HepG2 (cell line): Measurements from ENCODE around the gene NAIF1. TPM values are rescaled to one million over a fixed set of nuclear protein-coding genes. Genes with fewer than 3 reads are reported as not detected.
A peak's percentile ranks its signal among the peaks of the same experiment; 100 is the strongest.

Experiments used
- CCDC6 ChIP-seq: sonication (generic); formaldehyde crosslinking; IDR thresholded peaks from 2 replicates; pipeline ENCODE4 v1.8.1; 2022; ENCODE audit warnings: mild to moderate bottlenecking, missing genetic modification reagents, moderate library complexity
- FOSL2 ChIP-seq: sonication (generic); formaldehyde crosslinking; IDR thresholded peaks from 2 replicates; pipeline ENCODE4 v1.4.0; 2020; ENCODE audit warnings: missing genetic modification reagents
- GMEB1 ChIP-seq: sonication (generic); formaldehyde crosslinking; IDR thresholded peaks from 2 replicates; pipeline ENCODE4 v1.5.1; 2020; ENCODE audit warnings: missing genetic modification reagents, mild to moderate bottlenecking, borderline replicate concordance
- GPBP1L1 ChIP-seq: sonication (generic); formaldehyde crosslinking; IDR thresholded peaks from 2 replicates; pipeline ENCODE4 v1.5.0; 2020; ENCODE audit warnings: mild to moderate bottlenecking, missing genetic modification reagents
- NFE2 ChIP-seq: sonication (generic); formaldehyde crosslinking; IDR thresholded peaks from 2 replicates; pipeline ENCODE4 v1.4.0; 2020; ENCODE audit warnings: missing genetic modification reagents
- NRL ChIP-seq: sonication (generic); formaldehyde crosslinking; IDR thresholded peaks from 2 replicates; pipeline ENCODE4 v1.5.0; 2020; ENCODE audit warnings: missing genetic modification reagents, mild to moderate bottlenecking, moderate library complexity, borderline replicate concordance
- POLR2A ChIP-seq, 2 experiments: IDR thresholded peaks; 2 replicates each; pipeline ENCODE4 v1.6.1; 2011; ENCODE audit warnings: low read depth in 2 of 2, low read length in 2 of 2, mild to moderate bottlenecking in 1 of 2, moderate library complexity in 1 of 2; ENCODE audit not compliant: insufficient read depth in 1 of 2
- RAD51 ChIP-seq: fragments of 450-650 bp; IDR thresholded peaks from 2 replicates; pipeline ENCODE4 v1.6.1; 2016; ENCODE audit warnings: borderline replicate concordance
- SRSF4 ChIP-seq: fragments of 200-400 bp; formaldehyde crosslinking; IDR thresholded peaks from one replicate; pipeline ENCODE4 v1.6.1; 2018; ENCODE audit warnings: mild to moderate bottlenecking, low read depth, low read length, moderate library complexity; ENCODE audit not compliant: poor library complexity, severe bottlenecking
- SRSF9 ChIP-seq: fragments of 200-400 bp; formaldehyde crosslinking; IDR thresholded peaks from 2 replicates; pipeline ENCODE4 v1.6.1; 2018; ENCODE audit warnings: borderline replicate concordance, mild to moderate bottlenecking, low read depth, low read length; ENCODE audit not compliant: insufficient read depth, poor library complexity, severe bottlenecking
- TRIM24 ChIP-seq: sonication (generic); formaldehyde crosslinking; IDR thresholded peaks from 2 replicates; pipeline ENCODE4 v1.8.0; 2022; ENCODE audit warnings: mild to moderate bottlenecking, missing genetic modification reagents
- USF2 ChIP-seq, 2 experiments: sonication (generic) in 1 of 2; formaldehyde crosslinking in 1 of 2; IDR thresholded peaks; 2 replicates each; pipeline versions ENCODE4 v1.5.1 to v1.6.1; 2011 to 2020; ENCODE audit warnings: borderline replicate concordance in 1 of 2, low read depth in 1 of 2, low read length in 1 of 2, mild to moderate bottlenecking in 1 of 2, missing genetic modification reagents in 1 of 2, moderate library complexity in 1 of 2
- ZHX2 ChIP-seq, 2 experiments: sonication (generic) in 1 of 2; formaldehyde crosslinking in 1 of 2; IDR thresholded peaks; 2 replicates each; pipeline versions ENCODE4 v1.6.1 to v1.9.0; 2014 to 2022; ENCODE audit warnings: antibody characterized with exemption in 1 of 2, borderline replicate concordance in 1 of 2, inconsistent platforms in 1 of 2, low read depth in 1 of 2, missing genetic modification reagents in 1 of 2
- ZNF296 ChIP-seq: sonication (generic); formaldehyde crosslinking; conservative IDR thresholded peaks from 2 replicates; pipeline ENCODE4 v1.5.0; 2020; ENCODE audit warnings: mild to moderate bottlenecking, missing genetic modification reagents
- ZNF761 ChIP-seq: sonication (generic); formaldehyde crosslinking; conservative IDR thresholded peaks from 2 replicates; pipeline ENCODE4 v1.4.0; 2020; ENCODE audit warnings: mild to moderate bottlenecking, missing genetic modification reagents
- polyA plus RNA-seq, 8 experiments: library from polyadenylated mRNA; depleted of rRNA in 3 of 8; stranded (reverse) in 7 of 8; unstranded in 1 of 8; fragments of >200 nt; fragmentation: Illumina TruSeq in 4 of 8; extraction: Trizol in 4 of 8; gene quantifications; 2 replicates each; pipeline versions ENCODE4 v1.2.1 to v1.2.3, GENCODE V29; 2011 to 2016; ENCODE audit warnings: low read depth in 4 of 8, missing spikeins in 1 of 8, mixed read lengths in 1 of 8; ENCODE audit not compliant: insufficient read depth in 1 of 8
- total RNA-seq, 5 experiments: library from RNA; depleted of rRNA; stranded (reverse); fragments of >200 nt; fragmentation: Illumina TruSeq; extraction: Trizol; gene quantifications; 2 replicates each; pipeline ENCODE4 v1.2.3, GENCODE V29; 2016; ENCODE audit warnings: low read depth in 1 of 5

Gene NAIF1
- total and polyA plus RNA-seq, 2 of the 13 experiments (the other 11 are each of a cell fraction or from before 2014, with no cell fraction given): 6.0 to 6.9 TPM

DNA sequence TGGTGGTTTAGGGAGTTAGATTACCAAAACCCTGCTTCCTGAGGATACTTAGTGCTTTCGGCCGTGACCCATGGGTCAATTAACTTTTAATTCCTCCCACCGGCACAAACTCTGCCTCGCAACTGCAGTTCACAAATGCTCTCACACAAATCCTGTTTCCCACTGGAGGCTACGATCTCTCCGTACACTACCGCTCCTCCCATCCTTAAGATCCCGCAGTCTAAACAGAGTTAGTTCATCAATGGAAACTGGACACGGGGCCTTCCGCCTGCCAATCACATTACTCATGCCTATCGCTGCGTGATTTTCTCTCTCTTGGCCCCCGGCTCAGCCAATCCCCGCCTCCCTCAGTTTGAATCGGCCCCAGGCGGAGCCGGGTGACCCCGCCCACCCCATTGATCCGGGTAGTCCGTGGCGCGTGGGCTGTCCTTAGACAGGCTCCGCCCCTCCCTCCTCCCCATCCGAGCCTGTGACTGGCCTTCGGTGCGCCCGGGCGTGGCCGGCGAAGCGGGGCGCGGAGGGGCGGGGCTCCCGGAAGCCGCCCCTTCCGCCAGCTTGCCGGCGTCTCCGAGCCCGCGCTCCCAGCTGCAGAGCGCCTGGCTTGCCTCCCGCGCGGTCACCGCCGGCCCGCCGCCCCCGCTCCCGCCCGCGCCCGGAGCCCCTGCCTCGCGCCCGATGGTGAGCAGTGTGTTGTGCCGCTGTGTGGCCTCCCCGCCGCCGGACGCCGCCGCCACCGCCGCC is 695 bp upstream of the NAIF1 start, which contains the start of gene SLC25A25 (continued):
- TF ChIP-seq GPBP1L1 (CRISPR knock-in tag) (no peak), FOSL2 (CRISPR knock-in tag) (peak; percentile 58), ZNF296 (CRISPR knock-in tag) (no peak), TRIM24 (CRISPR knock-in tag) (no peak), USF2 (IDR thresholded peaks at IDR 0.05; ENCODE audit: low read depth, low read length) (no peak), USF2 (CRISPR knock-in tag; IDR thresholded peaks at IDR 0.05; ENCODE audit: borderline replicate concordance) (0 out of 2 replicates have a peak, but pooled peaks have one; percentile 28), GMEB1 (CRISPR knock-in tag) (peak; percentile 57; the same call in 1 of the 2 replicates), NRL (0 out of 2 replicates have a peak, but pooled peaks have one; percentile 38), SRSF4 (no peak), SRSF9 (no peak), CCDC6 (CRISPR knock-in tag) (peak; percentile 78), ZHX2 (IDR thresholded peaks at IDR 0.05; ENCODE audit: low read depth) (no peak), ZHX2 (CRISPR knock-in tag; IDR thresholded peaks at IDR 0.05; ENCODE audit: borderline replicate concordance) (no peak), POLR2A (IDR thresholded peaks at IDR 0.05; ENCODE audit: insufficient read depth in 1 of 2, low read depth in 2 of 2, low read length in 2 of 2) (peak; percentile 62 to 74), ZNF761 (CRISPR knock-in tag) (no peak), NFE2 (CRISPR knock-in tag) (no peak), RAD51 (peak; percentile 11; the same call in 1 of the 2 replicates)
